ENCODE measurements around the gene ACOT12.
A peak's percentile ranks its signal among the peaks of the same experiment; 100 is the strongest.
"Not testable (repeated sequence)": the region's sequence is repeated elsewhere in the genome, so short reads cannot be mapped to it uniquely, and the experiment has no call there.

The ACOT12 gene

GRCh38 chr5:81345411-81346003 lies 48.4 kb downstream of the ACOT12 start:
- Histone ChIP-seq H3K4me3 (no peak overlapping the region), H3K27ac (no peak overlapping the region)
- no peak for TF ChIP-seq CTCF (IDR thresholded peaks at IDR 0.05)
- DNase-seq (ENCODE audit: low spot score), result no peak

GRCh38 chr5:81344736-81345135 lies 49.2 kb downstream of the ACOT12 start:
- no peak for DNase-seq (ENCODE audit: low spot score)
- Histone ChIP-seq H3K27ac (no peak overlapping the region), H3K4me3 (no peak overlapping the region)
- no peak for TF ChIP-seq CTCF (IDR thresholded peaks at IDR 0.05)

GRCh38 chr5:81338213-81338612 lies 55.7 kb downstream of the ACOT12 start:
- not testable (repeated sequence) for H3K4me3 ChIP-seq; DNase-seq (ENCODE audit: low spot score); H3K27ac ChIP-seq

- H3K4me3 ChIP-seq, result no peak overlapping the region
- TF ChIP-seq CTCF (IDR thresholded peaks at IDR 0.05), result no peak
- no peak for DNase-seq (ENCODE audit: low spot score)
- H3K27ac ChIP-seq, result no peak overlapping the region
Measured at GRCh38 chr5:81337803-81338202, 56.1 kb downstream of the ACOT12 start.

GRCh38 chr5:81336556-81336955 lies 57.4 kb downstream of the ACOT12 start:
- no peak for TF ChIP-seq CTCF (IDR thresholded peaks at IDR 0.05)
- H3K4me3 ChIP-seq, result no peak overlapping the region
- no peak overlapping the region for H3K27ac ChIP-seq
- no peak for DNase-seq (ENCODE audit: low spot score)

GRCh38 chr5:81335946-81336345 lies 58.0 kb downstream of the ACOT12 start:
- Histone ChIP-seq H3K4me3 (no peak overlapping the region), H3K27ac (no peak overlapping the region)
- no peak for TF ChIP-seq CTCF (IDR thresholded peaks at IDR 0.05)
- no peak for DNase-seq (ENCODE audit: low spot score)

GRCh38 chr5:81334304-81335061 lies 59.5 kb downstream of the ACOT12 start:
- Histone ChIP-seq H3K4me3 (peak overlapping the region; percentile 1), H3K27ac (no peak overlapping the region)
- no peak for TF ChIP-seq CTCF (IDR thresholded peaks at IDR 0.05)
- no peak for DNase-seq (ENCODE audit: low spot score)
